ENCODE results near the gene TIMM17A. TPM values are rescaled to one million over a fixed set of nuclear protein-coding genes. Genes with fewer than 3 reads are reported as not detected.

TIMM17A gene
- total RNA-seq, 6 experiments from 2014 or later, result 26.5 to 44.1 (median 38.1) TPM

- Histone ChIP-seq H3K27me3 (no peaks in the 10 kb centered on the region), H3K9me3 (no peaks in the 10 kb centered on the region), H3K4me3 (no peak overlapping the region), H3K4me1 (peaks cover 0 to 63% (median 10%) of the 10 kb centered on the region in 4 donors), H3K27ac (peak overlapping the region in 1 of 3 donors; percentile 16), H3K36me3 (peaks cover 0 to 43% (median 15%) of the 10 kb centered on the region in 4 donors)
- intact Hi-C loops (cut with DNase I), result loop anchor here in 1 of 2 donors (5.0 kb wide), 1 partner anchor 92 kb away; no protein-coding TSS in a partner anchor
- DNase-seq (no peak), ATAC-seq (no peak)
- no peak for TF ChIP-seq CTCF (IDR thresholded peaks at IDR 0.05)
- no peak for TF ChIP-seq POLR2A (IDR thresholded peaks at IDR 0.05)
- no CpG with 5 or more reads among the region's 3 CpGs for WGBS (ENCODE audit: insufficient coverage, low coverage, low lambda C conversion rate, missing lambda C conversion rate)
Observed at GRCh38 chr1:202015662-202015937, 60.3 kb downstream of the TIMM17A start.

- Histone ChIP-seq H3K4me1 (peaks cover 0 to 63% (median 10%) of the 10 kb centered on the region in 4 donors), H3K4me3 (no peak overlapping the region), H3K9me3 (no peaks in the 10 kb centered on the region), H3K27me3 (no peaks in the 10 kb centered on the region), H3K36me3 (peaks cover 0 to 43% (median 15%) of the 10 kb centered on the region in 4 donors), H3K27ac (peak overlapping the region in 1 of 3 donors; percentile 16)
- intact Hi-C loops (cut with DNase I), result loop anchor here in 1 of 2 donors (5.0 kb wide), 1 partner anchor 91 kb away; no protein-coding TSS in a partner anchor
- TF ChIP-seq CTCF (IDR thresholded peaks at IDR 0.05) (no peak), POLR2A (IDR thresholded peaks at IDR 0.05) (no peak)
- 66% methylated on average over 7 of the region's 9 CpGs for WGBS (ENCODE audit: insufficient coverage, low coverage, low lambda C conversion rate, missing lambda C conversion rate)
- no peak for DNase-seq
- no peak for ATAC-seq
Observed at GRCh38 chr1:202016022-202016810, 60.9 kb downstream of the TIMM17A start.

GRCh38 chr1:202016811-202017748 lies 61.8 kb downstream of the TIMM17A start:
- DNase-seq (peak in 1 of 3 donors; percentile 64), ATAC-seq (no peak)
- H3K27ac ChIP-seq, result peak overlapping the region; percentile 73 to 94 (median 89)
- peaks cover 0 to 58% (median 8%) of the 10 kb centered on the region in 4 donors for H3K4me1 ChIP-seq
- 64% methylated on average over 11 of the region's 21 CpGs for WGBS (ENCODE audit: insufficient coverage, low coverage, low lambda C conversion rate, missing lambda C conversion rate)
- no peaks in the 10 kb centered on the region for H3K9me3 ChIP-seq
- H3K27me3 ChIP-seq, result no peaks in the 10 kb centered on the region
- peaks cover 0 to 41% (median 15%) of the 10 kb centered on the region in 4 donors for H3K36me3 ChIP-seq
- TF ChIP-seq POLR2A (IDR thresholded peaks at IDR 0.05), result no peak
- no peak for TF ChIP-seq CTCF (IDR thresholded peaks at IDR 0.05)
- no peak overlapping the region for H3K4me3 ChIP-seq
- intact Hi-C loops (cut with DNase I), result loop anchor here in 1 of 2 donors (5.0 kb wide), 1 partner anchor 90 kb away; no protein-coding TSS in a partner anchor

- WGBS (ENCODE audit: insufficient coverage, low coverage, low lambda C conversion rate, missing lambda C conversion rate), result 22% methylated on average over 11 of the region's 18 CpGs
- no peak for TF ChIP-seq POLR2A (IDR thresholded peaks at IDR 0.05)
- no peak for TF ChIP-seq CTCF (IDR thresholded peaks at IDR 0.05)
- ATAC-seq (peak; percentile 31 to 57 (median 34)), DNase-seq (peak; percentile 57 to 80 (median 71))
- Histone ChIP-seq H3K9me3 (no peaks in the 10 kb centered on the region), H3K4me3 (peak overlapping the region in 2 of 3 donors; percentile 34 to 35), H3K27me3 (no peaks in the 10 kb centered on the region), H3K36me3 (peaks cover 0 to 32% (median 15%) of the 10 kb centered on the region in 4 donors), H3K27ac (peak overlapping the region; percentile 73 to 94 (median 89)), H3K4me1 (peaks cover 0 to 57% (median 6%) of the 10 kb centered on the region in 4 donors)
- intact Hi-C loops (cut with DNase I), result loop anchor here in 1 of 2 donors (5.0 kb wide), 1 partner anchor 89 kb away; no protein-coding TSS in a partner anchor
Observed at GRCh38 chr1:202017749-202018467, 62.6 kb downstream of the TIMM17A start.
